SK-N-SH treated with all-trans-retinoic acid at 6 μM for 48 hours (cell line): Measurements from ENCODE around the gene HOXD8.

ENCODE experiments used
- ATAC-seq: fragments of 200-7000 bp; cut with Tn5 transposase; 3 replicates; pipeline ENCODE4 v1.9.1; 2020; ENCODE audit warnings: mild to moderate bottlenecking, moderate library complexity
- ARNTL ChIP-seq: fragments of 450-650 bp; formaldehyde crosslinking; IDR thresholded peaks from 2 replicates; pipeline ENCODE4 v1.5.0; 2020; ENCODE audit warnings: low read depth, mild to moderate bottlenecking, moderate library complexity, borderline replicate concordance
- BACH2 ChIP-seq: fragments of 250-450 bp; sonication (Bioruptor Pico); IDR thresholded peaks from 2 replicates; pipeline ENCODE4 v1.9.0; 2021; ENCODE audit warnings: mild to moderate bottlenecking, borderline replicate concordance
- CREB5 ChIP-seq: fragments of 250-450 bp; sonication (Bioruptor Pico); IDR thresholded peaks from 2 replicates; pipeline ENCODE4 v1.5.1; 2020; ENCODE audit warnings: low read depth, mild to moderate bottlenecking, moderate library complexity
- CSDC2 ChIP-seq: fragments of 250-450 bp; sonication (Bioruptor Pico); IDR thresholded peaks from 2 replicates; pipeline ENCODE4 v1.5.0; 2020; ENCODE audit warnings: mild to moderate bottlenecking, moderate library complexity
- CSRNP3 ChIP-seq: fragments of 250-450 bp; sonication (Bioruptor Pico); IDR thresholded peaks from 2 replicates; pipeline ENCODE4 v1.5.1; 2021; ENCODE audit warnings: mild to moderate bottlenecking, moderate library complexity
- ESRRG ChIP-seq: fragments of 250-450 bp; sonication (Bioruptor Pico); IDR thresholded peaks from 2 replicates; pipeline ENCODE4 v1.6.1; 2021; ENCODE audit warnings: mild to moderate bottlenecking
- GLIS3 ChIP-seq: fragments of 250-450 bp; sonication (Bioruptor Pico); IDR thresholded peaks from 2 replicates; pipeline ENCODE4 v1.5.0; 2020; ENCODE audit warnings: mild to moderate bottlenecking, moderate library complexity
- ISL1 ChIP-seq: fragments of 250-450 bp; sonication (Bioruptor Pico); IDR thresholded peaks from 2 replicates; pipeline ENCODE4 v2.1.2; 2022; ENCODE audit warnings: mild to moderate bottlenecking, moderate library complexity
- OSR1 ChIP-seq: fragments of 250-450 bp; sonication (Bioruptor Pico); IDR thresholded peaks from 2 replicates; pipeline ENCODE4 v1.8.0; 2022; ENCODE audit warnings: moderate library complexity, mild to moderate bottlenecking, inconsistent platforms
- PATZ1 ChIP-seq: fragments of 250-450 bp; sonication (Bioruptor Pico); IDR thresholded peaks from 2 replicates; pipeline ENCODE4 v1.8.0; 2020; ENCODE audit warnings: mild to moderate bottlenecking, moderate library complexity, borderline replicate concordance
- POU6F1 ChIP-seq: fragments of 250-450 bp; sonication (Bioruptor Pico); IDR thresholded peaks from 2 replicates; pipeline ENCODE4 v1.8.0; 2021; ENCODE audit warnings: low read depth, mild to moderate bottlenecking, moderate library complexity, borderline replicate concordance
- PPARA ChIP-seq: fragments of 250-450 bp; sonication (Bioruptor Pico); IDR thresholded peaks from 2 replicates; pipeline ENCODE4 v1.5.0; 2020; ENCODE audit warnings: mild to moderate bottlenecking, borderline replicate concordance
- SNAI2 ChIP-seq: fragments of 250-450 bp; sonication (Bioruptor Pico); IDR thresholded peaks from 2 replicates; pipeline ENCODE4 v1.5.0; 2020; ENCODE audit warnings: mild to moderate bottlenecking, moderate library complexity
- TOX ChIP-seq: fragments of 250-450 bp; sonication (Bioruptor Pico); IDR thresholded peaks from 2 replicates; pipeline ENCODE4 v1.8.0; 2021; ENCODE audit warnings: mild to moderate bottlenecking, moderate library complexity, borderline replicate concordance
- TSHZ2 ChIP-seq: fragments of 250-450 bp; sonication (Bioruptor Pico); IDR thresholded peaks from 2 replicates; pipeline ENCODE4 v1.5.0; 2020; ENCODE audit warnings: mild to moderate bottlenecking, moderate library complexity
- ZFP3 ChIP-seq: fragments of 250-450 bp; sonication (Bioruptor Pico); IDR thresholded peaks from 2 replicates; pipeline ENCODE4 v1.5.0; 2020; ENCODE audit warnings: mild to moderate bottlenecking, moderate library complexity
- ZNF565 ChIP-seq: fragments of 450-650 bp; formaldehyde crosslinking; conservative IDR thresholded peaks from 2 replicates; pipeline ENCODE4 v1.5.0; 2020; ENCODE audit warnings: low read depth, mild to moderate bottlenecking, moderate library complexity
- ZNF70 ChIP-seq: fragments of 450-650 bp; formaldehyde crosslinking; IDR thresholded peaks from 2 replicates; pipeline ENCODE4 v1.5.0; 2020; ENCODE audit warnings: mild to moderate bottlenecking, moderate library complexity
- ZNF8 ChIP-seq: fragments of 450-650 bp; formaldehyde crosslinking; IDR thresholded peaks from 2 replicates; pipeline ENCODE4 v1.5.0; 2020; ENCODE audit warnings: mild to moderate bottlenecking, moderate library complexity

The HOXD8 gene

GRCh38 chr2:176134035-176134434 lies 4.5 kb downstream of the HOXD8 start:
- ATAC-seq: no peak
- TF ChIP-seq ESRRG (CRISPR knock-in tag) (no peak), CSRNP3 (CRISPR knock-in tag) (no peak), OSR1 (CRISPR knock-in tag) (no peak), CSDC2 (CRISPR knock-in tag) (no peak), TSHZ2 (CRISPR knock-in tag) (no peak), PPARA (CRISPR knock-in tag) (no peak), TOX (CRISPR knock-in tag) (no peak), CREB5 (CRISPR knock-in tag) (no peak), GLIS3 (CRISPR knock-in tag) (no peak), ZNF8 (no peak), ZNF565 (CRISPR knock-in tag) (no peak), ISL1 (CRISPR knock-in tag) (no peak), POU6F1 (no peak), ZFP3 (CRISPR knock-in tag) (no peak), ZNF70 (CRISPR knock-in tag) (no peak), PATZ1 (no peak), BACH2 (CRISPR knock-in tag) (no peak), ARNTL (CRISPR knock-in tag) (no peak)

- peak; percentile 5; the same call in 1 of the 3 replicates for ATAC-seq
- TF ChIP-seq SNAI2 (no peak), TSHZ2 (CRISPR knock-in tag) (peak; percentile 54), ZNF70 (CRISPR knock-in tag) (0 out of 2 replicates have a peak, but pooled peaks have one; percentile 8)
- TF ChIP-seq, all 23 proteins: peak for 2
Observed at GRCh38 chr2:176135035-176135440, 5.5 kb downstream of the HOXD8 start.
